GM19372 (cell line): ENCODE data around the gene KIAA0319L.
"Not testable (repeated sequence)": the region's sequence is repeated elsewhere in the genome, so short reads cannot be mapped to it uniquely, and the experiment has no call there.

Experiments
- ATAC-seq: cut with Tn5 transposase; IDR thresholded peaks from one replicate; pipeline ENCODE4 v1.9.1; 2021; ENCODE audit warnings: mild to moderate bottlenecking, low read depth, moderate library complexity; ENCODE audit not compliant: unreplicated experiment

KIAA0319L gene

DNA sequence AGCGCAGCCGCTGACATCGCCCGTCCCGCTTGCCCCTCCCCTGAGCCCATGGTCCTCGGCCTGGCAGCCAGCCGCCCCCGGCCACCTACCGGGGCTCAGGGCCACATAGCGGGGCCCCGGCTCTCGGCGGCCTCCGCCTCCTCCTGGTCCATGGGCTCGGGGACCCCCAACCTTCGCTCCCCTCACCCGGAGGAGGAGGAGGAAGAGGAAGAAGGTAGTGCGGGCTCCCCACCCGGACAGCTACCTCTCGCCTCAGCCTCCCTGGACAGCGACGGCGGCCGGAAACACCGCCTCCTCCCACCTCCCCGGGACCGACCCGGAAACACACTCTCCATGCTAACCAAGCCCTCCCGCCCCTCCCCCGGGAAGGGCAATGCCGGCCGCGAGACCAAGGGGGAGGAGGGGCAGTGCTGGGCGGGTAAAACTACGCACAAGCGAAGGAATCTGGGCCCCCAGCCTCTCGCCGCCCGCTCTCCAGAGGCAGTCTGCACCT is at the start of gene KIAA0319L:
Gene KIAA0319L (minus strand): TSS at position 286 of the 493 bp plus-strand sequence. CDS start 2,912 bp downstream, outside the sequence.
- ATAC-seq = peak; percentile 75

GRCh38 chr1:35605867-35606182 is 48.6 kb upstream of the KIAA0319L start:
- ATAC-seq = no peak

GRCh38 chr1:35605071-35605866 is 48.1 kb upstream of the KIAA0319L start:
- ATAC-seq = no peak

DNA sequence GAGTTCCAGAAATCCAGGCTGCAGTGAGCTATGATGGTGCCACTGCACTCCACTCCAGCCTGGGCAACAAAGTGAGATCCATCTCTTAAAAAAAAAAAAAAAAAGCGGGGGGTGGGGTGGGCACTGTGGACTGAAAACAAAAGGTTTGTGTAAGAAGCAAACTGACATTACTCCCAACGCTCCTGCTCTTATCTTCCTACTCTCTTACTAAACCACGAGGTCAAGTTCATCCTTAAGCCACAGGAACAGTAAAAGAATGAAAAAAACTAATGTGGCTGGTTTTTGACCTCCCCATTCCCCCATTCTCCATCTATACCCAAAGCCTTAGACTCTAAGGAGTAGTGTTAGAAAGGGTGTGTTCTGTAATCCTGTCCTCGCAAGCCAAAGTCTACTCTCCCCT is 46.7 kb upstream of the KIAA0319L start:
- no peak for ATAC-seq

DNA sequence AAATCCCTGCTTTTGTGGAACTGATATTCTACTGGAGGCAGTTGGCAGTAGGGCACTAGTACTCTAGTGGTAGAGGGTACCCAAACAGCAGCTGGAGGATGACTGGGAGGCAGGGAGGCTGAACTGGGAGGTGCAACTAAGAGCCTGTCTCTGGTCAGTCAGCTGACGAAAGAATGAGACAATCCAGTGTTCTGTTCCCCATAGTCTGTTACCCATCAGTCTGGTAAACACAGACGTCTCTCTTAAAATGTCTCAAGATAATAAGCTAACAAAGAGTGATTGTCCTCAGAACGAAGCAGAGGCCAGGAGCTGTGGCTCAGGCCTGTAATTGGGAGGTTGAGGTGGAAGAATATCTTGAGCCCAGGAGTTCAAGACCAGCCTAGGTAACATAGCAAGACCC is 46.3 kb upstream of the KIAA0319L start:
- ATAC-seq = no peak

DNA sequence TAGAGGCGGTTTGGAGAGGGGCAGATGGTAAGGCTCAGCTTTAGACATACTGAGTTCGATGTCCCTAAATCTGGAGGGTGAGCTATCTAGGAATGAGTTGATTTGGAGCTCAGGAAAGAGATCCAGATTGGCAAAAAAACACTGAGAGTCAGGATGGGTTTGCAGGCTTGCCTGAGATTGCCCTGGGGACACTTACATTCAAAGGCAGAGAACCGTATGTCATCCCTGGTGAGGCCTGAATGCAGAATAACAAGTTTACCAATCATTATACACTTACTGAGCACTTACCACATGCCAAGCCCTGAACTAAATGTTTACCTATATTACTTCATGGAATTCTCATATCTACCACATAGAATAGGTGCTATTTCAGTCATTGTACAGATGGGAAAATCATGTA is 43.4 kb upstream of the KIAA0319L start:
- no peak for ATAC-seq

GRCh38 chr1:35599411-35599810 is 42.2 kb upstream of the KIAA0319L start:
- no peak for ATAC-seq

DNA sequence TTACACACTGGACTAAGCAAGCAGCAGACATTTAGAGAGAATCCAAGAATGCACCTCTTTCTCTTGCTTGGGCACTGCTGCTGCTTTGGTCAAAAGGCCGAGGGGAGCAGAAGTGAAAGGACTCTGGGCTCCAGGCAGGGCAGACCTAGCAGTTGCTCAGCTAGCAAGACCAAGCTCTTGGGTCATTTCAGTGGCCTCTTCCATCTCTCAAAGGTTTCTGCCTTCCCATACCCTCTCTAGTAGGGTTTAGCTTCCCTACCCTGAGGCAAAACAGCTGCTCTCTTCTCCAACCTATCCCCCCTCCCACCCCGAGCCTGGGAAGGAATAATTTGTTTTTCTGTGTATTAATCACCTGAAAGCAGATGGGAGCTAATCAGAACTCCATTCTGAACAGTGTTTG is 41.7 kb upstream of the KIAA0319L start:
- no peak for ATAC-seq

DNA sequence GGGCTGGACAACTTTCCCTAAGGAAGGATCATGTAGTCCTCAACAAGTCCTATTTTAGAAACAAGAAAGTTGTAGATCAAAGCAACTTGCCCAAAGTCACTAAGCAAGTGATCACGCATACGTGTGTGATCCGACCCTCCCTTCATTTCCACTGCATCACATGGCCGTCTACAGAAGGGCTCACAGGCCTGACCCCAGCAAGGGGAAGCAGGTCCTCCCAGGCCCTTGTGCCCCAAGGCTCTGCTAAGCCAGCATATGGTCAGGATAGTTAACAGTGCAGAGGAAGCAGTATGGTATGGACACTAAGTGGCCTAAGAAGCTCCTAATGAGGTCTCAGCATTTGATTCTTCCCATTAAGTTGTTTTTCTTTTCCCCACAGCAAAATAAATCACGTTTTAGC is 40.7 kb upstream of the KIAA0319L start:
- no peak for ATAC-seq

- ATAC-seq = no peak
Measured at GRCh38 chr1:35595684-35596083, 38.5 kb upstream of the KIAA0319L start.

GRCh38 chr1:35594005-35594760 is 37.0 kb upstream of the KIAA0319L start:
- no peak for ATAC-seq

- no peak for ATAC-seq
Measured at GRCh38 chr1:35592991-35593769, 36.0 kb upstream of the KIAA0319L start.

DNA sequence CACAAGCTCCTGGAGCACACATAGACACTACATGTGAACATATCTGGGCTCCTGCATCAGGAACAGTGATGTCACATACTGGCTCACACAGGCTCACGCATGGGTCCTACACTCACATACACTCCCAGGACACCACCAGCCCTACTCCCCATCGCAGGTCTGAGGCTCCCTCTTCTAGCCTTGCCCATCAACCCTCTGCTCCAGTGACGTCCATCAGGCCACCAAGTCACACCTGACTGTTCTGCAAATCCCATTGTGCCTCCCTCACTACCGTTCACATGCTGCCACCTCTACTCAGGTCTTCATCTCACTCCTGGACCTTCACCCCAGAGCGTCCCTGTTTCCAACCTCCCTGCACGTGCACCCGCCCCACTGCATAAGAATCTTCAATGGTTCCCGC is 34.0 kb upstream of the KIAA0319L start:
- ATAC-seq = no peak

GRCh38 chr1:35590476-35591040 is 33.4 kb upstream of the KIAA0319L start:
- ATAC-seq = no peak

DNA sequence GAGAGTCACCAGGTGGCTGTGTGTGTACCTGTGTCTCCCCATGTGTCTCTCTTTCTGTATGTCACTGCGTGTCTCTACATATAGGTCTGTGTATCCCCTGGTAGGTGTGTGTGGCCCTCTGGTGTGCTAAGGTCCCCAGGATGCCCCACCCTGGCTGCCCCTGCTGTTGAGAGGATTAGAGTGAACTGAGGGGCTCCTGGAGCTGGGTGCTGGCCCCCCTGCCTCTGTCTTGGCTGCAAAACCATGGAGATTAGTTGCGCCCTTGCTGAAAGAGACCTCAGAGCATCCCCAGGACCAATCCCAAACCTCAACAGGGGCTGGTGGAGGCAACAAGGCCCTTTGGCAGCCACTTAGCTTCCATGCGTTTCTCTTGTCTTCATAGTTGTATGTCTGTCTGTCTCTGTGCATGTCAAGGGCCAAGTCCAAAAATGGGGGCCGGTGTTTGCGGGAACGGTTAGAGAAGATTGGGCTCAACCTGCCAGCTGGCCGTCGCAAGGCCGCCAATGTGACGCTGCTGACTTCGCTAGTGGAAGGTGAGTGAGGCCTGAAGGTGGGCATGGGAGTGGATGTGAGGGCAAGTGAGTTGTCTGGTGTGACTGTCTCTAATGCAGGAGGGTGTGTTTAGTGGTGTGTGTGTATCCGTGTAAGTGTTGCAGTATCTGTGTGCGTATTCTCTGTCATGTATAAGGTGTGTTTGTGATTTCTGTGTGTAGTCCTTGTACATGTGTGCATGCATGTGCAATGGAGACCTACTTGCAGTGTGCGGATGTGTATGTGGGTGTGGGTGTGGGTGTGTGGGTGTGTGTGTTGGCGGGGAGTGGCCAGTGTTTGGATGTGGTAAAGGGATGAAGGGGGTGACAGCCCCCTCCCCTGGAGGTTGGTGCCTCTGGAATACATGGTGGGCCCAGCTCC is 32.6 kb upstream of the KIAA0319L start:
- no peak for ATAC-seq

GRCh38 chr1:35588197-35588910 is 31.2 kb upstream of the KIAA0319L start:
- ATAC-seq = no peak

- no peak for ATAC-seq
Measured at GRCh38 chr1:35587736-35588135, 30.5 kb upstream of the KIAA0319L start.

GRCh38 chr1:35586808-35587207 is 29.6 kb upstream of the KIAA0319L start:
- no peak for ATAC-seq

DNA sequence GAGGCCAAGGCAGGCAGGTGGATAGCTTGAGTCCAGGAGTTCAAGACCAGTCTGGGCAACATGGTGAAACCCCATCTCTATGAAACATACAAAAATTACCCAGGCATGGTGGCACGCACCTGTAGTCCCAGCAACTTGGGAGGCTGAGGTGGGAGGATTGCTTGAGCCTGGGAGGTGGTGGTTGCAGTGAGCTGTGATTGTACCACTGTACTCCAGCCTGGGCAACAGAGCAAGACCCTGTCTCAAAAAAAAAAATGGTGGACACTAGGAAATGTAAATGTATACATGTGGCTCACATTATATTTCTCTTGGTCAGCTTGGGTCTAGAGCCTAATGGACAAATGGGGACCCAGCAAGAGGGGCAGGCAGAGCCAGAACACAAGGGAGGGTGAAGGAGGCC is 28.6 kb upstream of the KIAA0319L start:
- not testable (repeated sequence) for ATAC-seq
